Pancreas (tissue), 10 donors: ENCODE data around the gene ELK1. TPM values are rescaled to one million over a fixed set of nuclear protein-coding genes. Genes with fewer than 3 reads are reported as not detected.

Experiments
- ATAC-seq, 4 donors: fragments of 200-7000 bp; cut with Tn5 transposase; one replicate each; pipeline versions ENCODE4 v1.8.0 to v1.9.1; 2020; ENCODE audit warnings: mild to moderate bottlenecking in 4 of 4, moderate library complexity in 4 of 4
- DNase-seq, 6 donors: peaks; one replicate each; pipeline ENCODE4 v3.0.0-alpha.2; 2020
- FAIRE-seq: peaks from 2 replicates; lab custom pipeline; 2012; peaks lifted over from hg19 to GRCh38; lab: Jason Lieb, UNC
- H3K27ac ChIP-seq, 4 donors: fragments of 200-600 bp; sonication (generic); 1 replicate in 3 of 4; 2 replicates in 1 of 4; pipeline versions ENCODE4 v1.5.0 to v1.8.0; 2020
- H3K27me3 ChIP-seq, 4 donors: fragments of 200-600 bp; one replicate each; pipeline ENCODE4 v1.8.0; 2021
- H3K36me3 ChIP-seq, 3 donors: fragments of 200-600 bp; sonication (generic) in 1 of 3; one replicate each; pipeline versions ENCODE4 v1.5.0 to v1.8.0; 2020 to 2021
- H3K4me1 ChIP-seq, 3 donors: fragments of 200-600 bp; one replicate each; pipeline ENCODE4 v1.8.0; 2021
- H3K4me3 ChIP-seq, 4 donors: fragments of 200-600 bp; sonication (generic) in 2 of 4; one replicate each; pipeline versions ENCODE4 v1.5.0 to v1.8.0; 2020 to 2021
- H3K9me3 ChIP-seq, 4 donors: fragments of 200-600 bp; one replicate each; pipeline ENCODE4 v1.8.0; 2021
- WGBS, 2 donors: extraction: QIAGEN DNeasy Blood & Tissue Kit; methylation state at CpG; one replicate each; pipeline ENCODE4 v1.1.7; 2013; 5-methylcytosine and 5-hydroxymethylcytosine counted together
- intact Hi-C, 3 donors: fragments of 100-400 bp; cut with DNase I; formaldehyde crosslinking; loops; one replicate each; pipeline versions ENCODE4 v1.11.1 to v1.14.2; 2022
- polyA plus RNA-seq, 2 donors: library from polyadenylated mRNA; stranded (reverse); fragments of 200-250 nt; gene quantifications; one replicate each; pipeline ENCODE4 v1.2.3, GENCODE V29; 2013
- total RNA-seq, 6 donors: library from RNA; stranded (reverse); fragmentation: NEBNext Ultra II Directional in 4 of 6; extraction: Animal tissue kit (Norgen Biotek cat#: 25700) in 4 of 6; gene quantifications; one replicate each; pipeline versions ENCODE4 v1.2.1 to v1.2.4, GENCODE V29; 2021 to 2023
- TF ChIP-seq, protein P1 (sequence below), 4 donors: fragments of 200-600 bp; sonication (generic) in 3 of 4; IDR thresholded peaks; one replicate each; pipeline versions ENCODE4 v1.5.0 to v1.8.0; 2021; ENCODE audit warnings: antibody characterized with exemption in 4 of 4
- donor health status: healthy with polysubstance abuse.
- donor health status: DM: no; HTN: no; CAD: no; lungs with moderate emphysema.
- donor health status: DM: no; HTN: no; CAD: no.
- donor health status: control.
- donor health status: control.
- donor health status: Bipolar disorder and iron deficiency.
- donor health status: DM: yes; HTN: yes; CAD: no.
- donor health status: DM: no; HTN: no; CAD: no.
- donor health status: DM: no; HTN: no; CAD: no.
- donor health status: DM: yes; HTN: yes; CAD: no.

The ELK1 gene
- total and polyA plus RNA-seq, 8 donors: 5.8 to 14.6 (median 10.2) TPM

- Histone ChIP-seq H3K36me3 (no peaks in the 10 kb centered on the region), H3K9me3 (no peaks in the 10 kb centered on the region), H3K4me3 (no peak overlapping the region), H3K27me3 (no peaks in the 10 kb centered on the region), H3K4me1 (no peaks in the 10 kb centered on the region), H3K27ac (no peak overlapping the region)
- no peak for DNase-seq
- ATAC-seq: no peak
- intact Hi-C loops: no loop called here
- 73 to 79% methylated on average over 6 of the region's 6 CpGs for WGBS, 2 donors
- no peak for FAIRE-seq
- TF ChIP-seq, protein P1, sequence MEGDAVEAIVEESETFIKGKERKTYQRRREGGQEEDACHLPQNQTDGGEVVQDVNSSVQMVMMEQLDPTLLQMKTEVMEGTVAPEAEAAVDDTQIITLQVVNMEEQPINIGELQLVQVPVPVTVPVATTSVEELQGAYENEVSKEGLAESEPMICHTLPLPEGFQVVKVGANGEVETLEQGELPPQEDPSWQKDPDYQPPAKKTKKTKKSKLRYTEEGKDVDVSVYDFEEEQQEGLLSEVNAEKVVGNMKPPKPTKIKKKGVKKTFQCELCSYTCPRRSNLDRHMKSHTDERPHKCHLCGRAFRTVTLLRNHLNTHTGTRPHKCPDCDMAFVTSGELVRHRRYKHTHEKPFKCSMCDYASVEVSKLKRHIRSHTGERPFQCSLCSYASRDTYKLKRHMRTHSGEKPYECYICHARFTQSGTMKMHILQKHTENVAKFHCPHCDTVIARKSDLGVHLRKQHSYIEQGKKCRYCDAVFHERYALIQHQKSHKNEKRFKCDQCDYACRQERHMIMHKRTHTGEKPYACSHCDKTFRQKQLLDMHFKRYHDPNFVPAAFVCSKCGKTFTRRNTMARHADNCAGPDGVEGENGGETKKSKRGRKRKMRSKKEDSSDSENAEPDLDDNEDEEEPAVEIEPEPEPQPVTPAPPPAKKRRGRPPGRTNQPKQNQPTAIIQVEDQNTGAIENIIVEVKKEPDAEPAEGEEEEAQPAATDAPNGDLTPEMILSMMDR (IDR thresholded peaks at IDR 0.05): no peak
Measured at GRCh38 chrX:47621851-47622250, 28.5 kb downstream of the ELK1 start.

DNA sequence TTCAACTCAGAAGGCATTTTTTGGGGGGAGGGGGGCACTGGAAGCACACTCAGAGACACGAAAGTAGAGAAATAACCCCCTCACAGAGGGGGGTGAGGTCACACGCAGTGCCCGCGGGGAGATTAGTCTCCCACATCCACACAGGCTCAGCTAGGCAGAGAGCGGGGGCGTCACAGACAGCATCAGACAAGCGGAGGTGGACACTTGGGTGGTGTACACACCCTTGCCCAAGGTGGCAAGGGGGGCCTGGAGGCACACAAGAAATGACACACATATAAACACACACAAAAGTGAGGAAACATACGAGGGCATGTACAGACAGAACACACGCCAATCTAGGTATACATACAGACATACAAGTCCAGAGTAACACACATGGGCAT lies 30.1 kb downstream of the ELK1 start:
- DNase-seq (no peak), FAIRE-seq (no peak), ATAC-seq (no peak)
- no peaks in the 10 kb centered on the region for H3K36me3 ChIP-seq
- no peak overlapping the region for H3K4me3 ChIP-seq
- H3K27ac ChIP-seq: no peak overlapping the region
- H3K27me3 ChIP-seq: no peaks in the 10 kb centered on the region
- intact Hi-C loops: no loop called here
- WGBS, 2 donors: 49 to 63% methylated on average over 9 of the region's 9 CpGs
- TF ChIP-seq, protein P1 (IDR thresholded peaks at IDR 0.05): no peak
- H3K9me3 ChIP-seq: no peaks in the 10 kb centered on the region
- no peaks in the 10 kb centered on the region for H3K4me1 ChIP-seq

GRCh38 chrX:47619486-47620302 lies 30.7 kb downstream of the ELK1 start, which contains the start of gene SYN1:
SYN1 (minus strand) TSS chrX:47619857; CDS start chrX:47619728, 129 bp downstream.
- H3K36me3 ChIP-seq: no peaks in the 10 kb centered on the region
- no peaks in the 10 kb centered on the region for H3K4me1 ChIP-seq
- TF ChIP-seq, protein P1 (IDR thresholded peaks at IDR 0.05): no peak
- H3K9me3 ChIP-seq: no peaks in the 10 kb centered on the region
- FAIRE-seq: no peak
- peak; percentile 95 to 97 (median 96) for ATAC-seq
- H3K27ac ChIP-seq: no peak within 1 kb of the TSS
- DNase-seq: peak; percentile 75 to 92 (median 85)
- H3K27me3 ChIP-seq: no peaks in the 10 kb centered on the region
- WGBS, 2 donors: 2 to 39% methylated on average over 71 to 88 of the region's 88 CpGs
- intact Hi-C loops: no loop called here
- H3K4me3 ChIP-seq: peak within 1 kb of the TSS in 2 of 4 donors; percentile 29 to 43

DNA sequence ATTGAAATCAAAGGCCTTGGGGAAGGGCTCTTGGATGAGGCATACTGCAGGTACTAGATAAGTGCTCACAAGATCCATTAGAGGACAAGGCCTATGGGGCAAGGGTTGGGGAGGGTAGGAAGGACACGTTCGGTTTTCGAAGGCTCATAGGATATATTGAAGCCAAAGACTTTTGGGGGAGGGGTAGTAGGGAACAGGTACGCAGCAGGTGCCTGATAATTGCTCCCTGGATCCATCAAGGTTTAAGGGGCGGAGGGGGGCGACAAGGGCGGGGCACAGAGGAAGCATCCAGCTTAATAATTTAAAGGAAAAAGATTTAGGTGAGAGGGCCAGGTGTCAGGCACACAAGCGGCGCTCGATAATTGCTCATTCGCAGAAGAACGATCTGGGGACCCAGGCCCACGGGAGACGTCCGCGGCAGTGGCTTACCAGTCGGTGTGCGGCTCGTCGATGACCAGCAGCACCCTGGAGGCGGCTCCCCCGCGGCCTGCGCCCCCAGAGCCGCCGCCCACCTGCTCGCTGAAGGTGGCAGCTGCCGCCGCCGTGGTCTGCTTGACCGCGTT lies 31.4 kb downstream of the ELK1 start:
- Histone ChIP-seq H3K4me3 (peak overlapping the region in 2 of 4 donors; percentile 29 to 43), H3K27ac (no peak overlapping the region), H3K4me1 (no peaks in the 10 kb centered on the region), H3K9me3 (no peaks in the 10 kb centered on the region), H3K36me3 (no peaks in the 10 kb centered on the region), H3K27me3 (no peaks in the 10 kb centered on the region)
- FAIRE-seq (no peak), ATAC-seq (no peak), DNase-seq (no peak)
- intact Hi-C loops: no loop called here
- 32 to 49% methylated on average over 32 of the region's 32 CpGs for WGBS, 2 donors
- TF ChIP-seq, protein P1 (IDR thresholded peaks at IDR 0.05): no peak

DNA sequence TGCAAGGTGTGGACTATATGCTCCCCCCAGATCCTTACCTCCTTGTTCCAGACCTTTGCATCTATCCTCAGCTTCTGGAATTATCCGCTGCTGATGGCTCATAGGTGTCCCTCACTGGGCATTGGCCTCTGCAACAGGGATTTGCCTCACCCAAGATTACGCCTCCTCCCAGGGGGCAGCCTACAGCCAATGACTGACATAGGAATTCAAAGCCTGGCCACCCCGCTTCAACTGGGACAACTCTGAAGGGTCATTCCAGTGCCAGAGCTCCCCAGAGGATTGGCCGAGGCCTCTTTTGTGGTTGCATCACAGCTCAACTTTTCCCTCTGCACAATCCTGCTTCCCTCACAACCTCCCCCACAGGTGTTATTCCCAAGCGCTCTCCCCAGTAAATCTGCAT lies 35.7 kb downstream of the ELK1 start:
- no peak overlapping the region for H3K4me3 ChIP-seq
- 78 to 87% methylated on average over 5 of the region's 5 CpGs for WGBS, 2 donors

More for the DNA sequence above, 35.7 kb downstream of the ELK1 start:
- ATAC-seq: no peak
- Histone ChIP-seq H3K4me1 (no peaks in the 10 kb centered on the region), H3K27me3 (no peaks in the 10 kb centered on the region), H3K9me3 (no peaks in the 10 kb centered on the region), H3K27ac (no peak overlapping the region), H3K36me3 (no peaks in the 10 kb centered on the region)
- FAIRE-seq: no peak
- intact Hi-C loops: no loop called here
- DNase-seq: no peak
- TF ChIP-seq, protein P1 (IDR thresholded peaks at IDR 0.05): no peak
